Type B pancreatic cell (in vitro differentiated cells): ENCODE results near the gene SERP1. TPM values are rescaled to one million over a fixed set of nuclear protein-coding genes. Genes with fewer than 3 reads are reported as not detected.
A peak's percentile ranks its signal among the peaks of the same experiment; 100 is the strongest.

Experiments used
- DNase-seq: peaks from one replicate; pipeline ENCODE4 v3.0.0; 2021; ENCODE audit warnings: mixed read lengths; ENCODE audit not compliant: unreplicated experiment; ENCODE audit errors: extremely low spot score
- H3K27ac Mint-ChIP-seq: 2 replicates; pipeline ENCODE4 v1.8.0; 2021; ENCODE audit warnings: mild to moderate bottlenecking, mixed read lengths
- H3K27me3 Mint-ChIP-seq: 2 replicates; pipeline ENCODE4 v1.8.0; 2021; ENCODE audit warnings: mixed read lengths
- H3K36me3 Mint-ChIP-seq: 2 replicates; pipeline ENCODE4 v1.8.0; 2021; ENCODE audit warnings: mixed read lengths
- H3K4me1 Mint-ChIP-seq: one replicate; pipeline ENCODE4 v1.8.0; 2021; ENCODE audit warnings: mixed read lengths; ENCODE audit not compliant: unreplicated experiment
- H3K4me3 Mint-ChIP-seq: 2 replicates; pipeline ENCODE4 v1.8.0; 2021; ENCODE audit warnings: mild to moderate bottlenecking, mixed read lengths
- H3K9me3 Mint-ChIP-seq: 2 replicates; pipeline ENCODE4 v1.8.0; 2021; ENCODE audit warnings: mixed read lengths
- total RNA-seq: library from RNA; stranded (reverse); gene quantifications from 2 replicates; pipeline ENCODE4 v1.2.1, GENCODE V29; 2021; ENCODE audit warnings: low replicate concordance
- TF ChIP-seq, protein P1 (sequence below): fragments of 200-600 bp; sonication (generic); conservative IDR thresholded peaks from 2 replicates; pipeline ENCODE4 v1.5.0; 2021; ENCODE audit warnings: antibody characterized with exemption, mild to moderate bottlenecking

The SERP1 gene
- total RNA-seq, 1 donor from 2014 or later: 96.8 TPM

DNA sequence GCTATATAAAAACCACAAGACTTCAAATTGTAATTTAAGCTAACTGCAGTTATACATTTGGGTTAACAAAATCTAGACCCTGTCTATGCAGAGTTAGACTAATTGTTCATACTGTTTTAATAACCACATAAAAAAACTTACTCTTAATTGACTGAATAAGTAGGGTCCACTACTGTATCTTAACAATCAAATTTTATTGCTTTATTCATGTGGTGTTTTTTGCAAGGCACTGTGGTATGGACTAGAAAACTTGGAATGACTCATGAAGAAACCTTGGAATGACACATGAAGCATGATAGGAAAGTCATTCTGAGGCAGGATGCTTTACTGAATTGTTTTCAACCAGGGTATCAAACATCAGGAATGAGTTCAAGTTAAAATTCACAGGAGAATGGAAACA lies 2.3 kb downstream of the SERP1 start:
- Mint-ChIP-seq H3K4me1 (peaks cover 30% of the 10 kb centered on the region), H3K36me3 (peaks cover 16% of the 10 kb centered on the region), H3K9me3 (no peaks in the 10 kb centered on the region), H3K27ac (peak overlapping the region; percentile 97), H3K4me3 (peak overlapping the region; percentile 92), H3K27me3 (no peaks in the 10 kb centered on the region)
- TF ChIP-seq, protein P1, sequence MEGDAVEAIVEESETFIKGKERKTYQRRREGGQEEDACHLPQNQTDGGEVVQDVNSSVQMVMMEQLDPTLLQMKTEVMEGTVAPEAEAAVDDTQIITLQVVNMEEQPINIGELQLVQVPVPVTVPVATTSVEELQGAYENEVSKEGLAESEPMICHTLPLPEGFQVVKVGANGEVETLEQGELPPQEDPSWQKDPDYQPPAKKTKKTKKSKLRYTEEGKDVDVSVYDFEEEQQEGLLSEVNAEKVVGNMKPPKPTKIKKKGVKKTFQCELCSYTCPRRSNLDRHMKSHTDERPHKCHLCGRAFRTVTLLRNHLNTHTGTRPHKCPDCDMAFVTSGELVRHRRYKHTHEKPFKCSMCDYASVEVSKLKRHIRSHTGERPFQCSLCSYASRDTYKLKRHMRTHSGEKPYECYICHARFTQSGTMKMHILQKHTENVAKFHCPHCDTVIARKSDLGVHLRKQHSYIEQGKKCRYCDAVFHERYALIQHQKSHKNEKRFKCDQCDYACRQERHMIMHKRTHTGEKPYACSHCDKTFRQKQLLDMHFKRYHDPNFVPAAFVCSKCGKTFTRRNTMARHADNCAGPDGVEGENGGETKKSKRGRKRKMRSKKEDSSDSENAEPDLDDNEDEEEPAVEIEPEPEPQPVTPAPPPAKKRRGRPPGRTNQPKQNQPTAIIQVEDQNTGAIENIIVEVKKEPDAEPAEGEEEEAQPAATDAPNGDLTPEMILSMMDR: no peak
- no peak for DNase-seq

DNA sequence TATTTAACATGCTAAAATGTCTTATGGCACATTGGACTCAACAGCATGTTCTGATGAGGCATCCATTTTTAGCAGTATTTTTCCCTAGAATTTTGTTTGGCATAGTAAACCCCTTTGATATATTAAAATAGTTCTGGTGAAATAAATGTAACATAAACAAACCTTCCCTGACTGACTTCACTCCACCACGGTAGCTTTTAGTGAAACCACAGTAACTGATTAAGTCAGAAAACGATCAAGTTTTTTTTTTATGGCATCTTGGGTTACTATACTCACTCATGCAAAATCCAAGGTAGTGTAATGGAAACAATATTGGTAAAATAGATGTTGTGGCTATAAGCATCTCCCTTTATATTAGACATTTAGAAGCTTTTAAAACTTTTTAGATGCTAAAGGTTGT lies 2.8 kb downstream of the SERP1 start:
- H3K9me3 Mint-ChIP-seq: no peaks in the 10 kb centered on the region
- TF ChIP-seq, protein P1: no peak
- no peak overlapping the region for H3K4me3 Mint-ChIP-seq

DNA sequence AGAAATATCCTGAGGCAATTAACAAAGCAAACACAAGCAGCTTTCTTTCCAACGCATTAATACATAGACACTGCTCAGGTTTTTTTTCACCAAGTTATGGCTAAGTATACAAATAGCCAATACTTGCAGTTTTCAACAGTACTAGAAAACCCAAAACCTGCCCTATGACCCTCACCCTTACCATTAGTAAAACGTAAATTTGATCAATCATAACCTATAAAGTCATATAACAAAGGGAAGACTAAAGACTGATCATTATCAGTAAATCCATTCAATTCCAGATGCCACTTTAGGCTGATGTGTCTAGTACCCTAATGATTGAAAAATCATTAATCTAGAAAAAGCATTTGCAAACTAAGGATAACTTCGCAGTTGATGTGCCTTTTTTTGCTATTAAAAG lies 3.2 kb downstream of the SERP1 start:
- H3K36me3 Mint-ChIP-seq: peaks cover 16% of the 10 kb centered on the region
- H3K27ac Mint-ChIP-seq: peak overlapping the region; percentile 6
- H3K27me3 Mint-ChIP-seq: no peaks in the 10 kb centered on the region
- peaks cover 33% of the 10 kb centered on the region for H3K4me1 Mint-ChIP-seq
- no peak overlapping the region for H3K4me3 Mint-ChIP-seq
- H3K9me3 Mint-ChIP-seq: no peaks in the 10 kb centered on the region
- no peak for DNase-seq
- TF ChIP-seq, protein P1: no peak

More for the DNA sequence above, 2.8 kb downstream of the SERP1 start:
- Mint-ChIP-seq H3K4me1 (peaks cover 35% of the 10 kb centered on the region), H3K36me3 (peaks cover 16% of the 10 kb centered on the region), H3K27ac (no peak overlapping the region), H3K27me3 (no peaks in the 10 kb centered on the region)
- DNase-seq: no peak

DNA sequence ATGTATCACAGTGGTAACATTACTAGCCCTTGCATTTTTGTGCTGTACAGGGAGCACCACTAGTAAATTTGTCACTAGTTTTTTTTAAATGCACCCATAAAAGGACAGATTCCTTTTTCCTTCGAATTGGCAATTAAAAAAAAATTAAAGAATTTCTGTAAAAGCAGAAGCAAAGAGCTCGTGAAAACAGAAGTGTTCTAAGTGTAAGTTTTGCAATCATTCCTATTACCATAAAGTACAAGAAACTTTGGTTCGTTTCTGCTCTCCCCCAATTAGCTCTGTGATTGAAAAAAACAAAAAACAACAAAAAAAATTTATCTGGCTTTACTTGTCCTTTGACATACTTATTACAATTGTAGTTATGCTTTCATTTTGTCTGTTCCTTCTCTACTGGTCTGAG lies 5.3 kb downstream of the SERP1 start:
- peaks cover 16% of the 10 kb centered on the region for H3K36me3 Mint-ChIP-seq
- no peaks in the 10 kb centered on the region for H3K27me3 Mint-ChIP-seq
- no peak for DNase-seq
- H3K27ac Mint-ChIP-seq: no peak overlapping the region
- TF ChIP-seq, protein P1: no peak
- H3K9me3 Mint-ChIP-seq: no peaks in the 10 kb centered on the region
- H3K4me3 Mint-ChIP-seq: no peak overlapping the region
- peaks cover 25% of the 10 kb centered on the region for H3K4me1 Mint-ChIP-seq

DNA sequence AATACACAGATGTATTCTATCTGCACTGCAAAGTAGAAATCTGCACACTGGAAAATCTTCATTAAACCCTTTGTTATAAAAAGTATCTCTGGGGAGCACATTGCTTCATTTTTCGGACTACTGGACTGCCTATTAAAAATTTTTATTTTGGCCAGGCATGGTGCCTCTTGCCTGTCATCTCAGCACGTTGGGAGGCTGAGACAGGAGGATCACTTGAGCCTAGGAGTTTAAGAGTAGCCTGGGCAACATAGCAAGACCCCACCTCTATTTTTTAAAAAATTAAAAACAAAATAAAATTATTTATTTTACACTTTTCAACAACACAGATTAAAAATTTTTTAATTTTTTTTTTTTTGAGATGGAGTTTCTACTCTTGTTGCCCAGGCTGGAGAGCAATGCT lies 6.0 kb downstream of the SERP1 start:
- TF ChIP-seq, protein P1: no peak
- Mint-ChIP-seq H3K9me3 (no peaks in the 10 kb centered on the region), H3K4me3 (no peak overlapping the region), H3K4me1 (peaks cover 25% of the 10 kb centered on the region), H3K27ac (no peak overlapping the region), H3K36me3 (peaks cover 16% of the 10 kb centered on the region), H3K27me3 (no peaks in the 10 kb centered on the region)
- DNase-seq: no peak
